Heart left ventricle (tissue), 16 donors: ENCODE measurements around the gene KCNN3. TPM values are rescaled to one million over a fixed set of nuclear protein-coding genes. Genes with fewer than 3 reads are reported as not detected.

Source experiments
- ATAC-seq, 4 donors: fragments of 200-7000 bp; cut with Tn5 transposase; one replicate each; pipeline ENCODE4 v1.9.1; 2020 to 2022; ENCODE audit warnings: moderate library complexity in 4 of 4, mild to moderate bottlenecking in 3 of 4, moderate number of reproducible peaks in 1 of 4
- DNase-seq, 5 donors: peaks; one replicate each; pipeline ENCODE4 v3.0.0-alpha.2; 2020
- H3K27ac ChIP-seq, 12 donors: fragments of 200-600 bp; sonication (generic) in 4 of 12; one replicate each; pipeline versions ENCODE4 v1.5.0 to v1.8.0; 2016 to 2022; ENCODE audit warnings: mild to moderate bottlenecking in 2 of 12
- H3K27me3 ChIP-seq, 9 donors: fragments of 200-600 bp; sonication (generic) in 2 of 9; one replicate each; pipeline versions ENCODE4 v1.5.1 to v1.8.0; 2016 to 2022; ENCODE audit warnings: mild to moderate bottlenecking in 3 of 9
- H3K36me3 ChIP-seq, 9 donors: fragments of 200-600 bp; sonication (generic) in 2 of 9; one replicate each; pipeline versions ENCODE4 v1.5.0 to v1.8.0; 2018 to 2022; ENCODE audit warnings: mild to moderate bottlenecking in 2 of 9
- H3K4me1 ChIP-seq, 12 donors: fragments of 200-600 bp; sonication (generic) in 4 of 12; one replicate each; pipeline versions ENCODE4 v1.5.0 to v1.8.0; 2016 to 2022; ENCODE audit warnings: mild to moderate bottlenecking in 3 of 12
- H3K4me3 ChIP-seq, 12 donors: fragments of 200-600 bp; sonication (generic) in 4 of 12; one replicate each; pipeline versions ENCODE4 v1.5.0 to v1.8.0; 2017 to 2022; ENCODE audit warnings: mild to moderate bottlenecking in 9 of 12, moderate library complexity in 4 of 12
- H3K9me3 ChIP-seq, 12 donors: fragments of 200-600 bp; sonication (generic) in 4 of 12; one replicate each; pipeline versions ENCODE4 v1.5.0 to v1.8.0; 2016 to 2022; ENCODE audit warnings: mild to moderate bottlenecking in 1 of 12
- CTCF ChIP-seq, 12 donors: fragments of 200-600 bp; sonication (generic) in 4 of 12; IDR thresholded peaks; one replicate each; pipeline versions ENCODE4 v1.5.0 to v1.8.0; 2018 to 2022; ENCODE audit warnings: antibody characterized with exemption in 12 of 12, mild to moderate bottlenecking in 5 of 12
- POLR2A ChIP-seq, 2 donors: fragments of 450-650 bp; IDR thresholded peaks; one replicate each; pipeline ENCODE4 v1.6.1; 2017; ENCODE audit warnings: antibody characterized with exemption in 2 of 2, mild to moderate bottlenecking in 2 of 2, moderate library complexity in 2 of 2
- WGBS, 4 donors: extraction: QIAGEN DNeasy Blood & Tissue Kit in 2 of 4; methylation state at CpG; one replicate each; pipeline versions ENCODE4 v1.1.5 to v1.1.7; 2013 to 2018; 5-methylcytosine and 5-hydroxymethylcytosine counted together
- intact Hi-C, 10 donors: fragments of 100-400 bp; cut with DNase I; formaldehyde crosslinking; loops; one replicate each; pipeline versions ENCODE4 v1.11.1 to v1.14.2; 2022
- polyA plus RNA-seq, 2 donors: library from polyadenylated mRNA; stranded (reverse); fragments of 200-250 nt; gene quantifications; one replicate each; pipeline ENCODE4 v1.2.3, GENCODE V29; 2013
- total RNA-seq, 9 donors: library from RNA; depleted of rRNA in 2 of 9; stranded (reverse); fragments of >200 nt in 2 of 9; fragmentation: NEBNext Ultra II Directional in 3 of 9; extraction: Animal tissue kit (Norgen Biotek cat#: 25700) in 3 of 9; gene quantifications; one replicate each; pipeline versions ENCODE4 v1.1.0 to v1.2.4, GENCODE V29; 2016 to 2023
- donor health status: ischemic (EF 13 %, LVEDD 7.1; RV severe dilation, severe dysfunction).
- donor health status: healthy with polysubstance abuse.
- donor health status: DM: no; HTN: yes; CAD: no.
- donor health status: DM: no; HTN: no; CAD: no.
- donor health status: ischemic (EF 25% LVEDD 6.9; RV normal size, moderate dysfunction).
- donor health status: ischemic (EF 25% LVEDD 5.7; RV mildly dilated, moderate dysfunction).
- donor health status: healthy.
- donor health status: DM: yes; HTN: yes; CAD: no.
- donor health status: ischemic (EF 35%, LVEDD 5.7; RV mildly dilated, moderate dysfunction).
- donor health status: nonischemic (EF 11% LVEDD 7.7; RV severe dilation, severe dysfunction).
- donor health status: DM: yes; HTN: yes; CAD: no.
- donor health status: PGD.
- donor health status: ischemic (EF 29% LVEDD 5.4; RV normal size, mild dysfunction).
- donor health status: nonischemic (EF 23%, LVEDD 6.1; RV moderate dilation, normal function).

KCNN3 gene
- total and polyA plus RNA-seq, 11 donors: 0.42 to 4.6 (median 2.2) TPM

DNA sequence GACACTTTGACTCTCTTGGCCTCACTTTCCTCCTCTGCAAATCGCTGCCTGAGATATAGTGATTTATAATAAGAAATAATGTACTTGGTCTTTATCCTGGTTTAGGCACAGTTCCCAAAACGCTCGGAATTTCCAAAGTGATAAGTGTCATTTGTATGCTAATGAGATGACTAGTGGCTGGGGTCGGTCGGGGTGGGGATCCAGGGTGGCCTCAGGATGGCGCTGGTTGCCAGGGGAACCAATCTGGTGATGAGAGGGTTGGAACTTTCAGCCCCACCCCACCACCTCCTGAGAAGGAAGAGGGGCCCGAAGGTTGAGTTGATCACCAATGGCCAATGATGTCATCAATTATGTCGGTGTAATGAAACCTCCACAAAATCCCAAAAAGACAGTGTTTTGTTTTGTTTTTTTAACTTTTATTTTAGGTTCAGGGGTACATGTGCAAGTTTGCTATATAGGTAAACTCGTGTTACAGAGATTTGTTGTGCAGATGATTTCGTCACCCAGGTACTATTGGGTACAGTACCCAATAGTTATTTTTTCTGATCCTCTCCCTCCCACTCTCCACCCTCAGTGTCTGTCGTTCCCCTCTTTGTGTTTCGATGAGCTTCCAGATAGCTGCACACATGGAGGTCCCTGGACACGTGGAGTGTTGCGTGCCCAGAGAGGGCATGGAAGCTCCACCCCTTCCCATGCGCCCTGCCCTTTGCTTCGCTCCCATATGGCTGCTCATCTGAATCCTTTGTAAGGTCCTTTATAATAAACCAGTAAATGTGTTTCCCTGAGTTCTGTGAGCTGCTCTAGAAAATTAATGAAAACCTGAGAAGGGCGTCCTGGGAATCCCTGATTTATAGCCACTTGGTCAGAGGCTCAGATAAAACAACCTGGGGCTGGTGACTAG is 97.2 kb downstream of the KCNN3 start:
- WGBS, 4 donors: 59 to 67% (median 64%) methylated on average over 17 of the region's 17 CpGs

GRCh38 chr1:154772056-154772455 is 98.0 kb downstream of the KCNN3 start:
- no peak for ATAC-seq
- no peak for DNase-seq
- TF ChIP-seq POLR2A (IDR thresholded peaks at IDR 0.05) (no peak), CTCF (IDR thresholded peaks at IDR 0.05) (no peak)

More for the DNA sequence above, 97.2 kb downstream of the KCNN3 start:
- TF ChIP-seq POLR2A (IDR thresholded peaks at IDR 0.05): no peak
- TF ChIP-seq CTCF (IDR thresholded peaks at IDR 0.05): peak in 6 of 12 donors; percentile 5 to 17 (median 6)
- H3K4me1 ChIP-seq: peaks cover 0 to 13% (median 5%) of the 10 kb centered on the region in 12 donors
- ATAC-seq (no peak), DNase-seq (no peak)
- H3K9me3 ChIP-seq: no peaks in the 10 kb centered on the region
- H3K36me3 ChIP-seq: peaks cover 0 to 6% (median 0%) of the 10 kb centered on the region in 9 donors
- intact Hi-C loops: loop anchor here in 3 of 10 donors (5.0 to 10.0 kb wide), 3 partner anchors 89 to 104 kb away; partner anchors contain the start of gene KCNN3 (in 1 of the 3)
- H3K27ac ChIP-seq: no peak overlapping the region
- no peak overlapping the region for H3K4me3 ChIP-seq
- no peaks in the 10 kb centered on the region for H3K27me3 ChIP-seq

DNA sequence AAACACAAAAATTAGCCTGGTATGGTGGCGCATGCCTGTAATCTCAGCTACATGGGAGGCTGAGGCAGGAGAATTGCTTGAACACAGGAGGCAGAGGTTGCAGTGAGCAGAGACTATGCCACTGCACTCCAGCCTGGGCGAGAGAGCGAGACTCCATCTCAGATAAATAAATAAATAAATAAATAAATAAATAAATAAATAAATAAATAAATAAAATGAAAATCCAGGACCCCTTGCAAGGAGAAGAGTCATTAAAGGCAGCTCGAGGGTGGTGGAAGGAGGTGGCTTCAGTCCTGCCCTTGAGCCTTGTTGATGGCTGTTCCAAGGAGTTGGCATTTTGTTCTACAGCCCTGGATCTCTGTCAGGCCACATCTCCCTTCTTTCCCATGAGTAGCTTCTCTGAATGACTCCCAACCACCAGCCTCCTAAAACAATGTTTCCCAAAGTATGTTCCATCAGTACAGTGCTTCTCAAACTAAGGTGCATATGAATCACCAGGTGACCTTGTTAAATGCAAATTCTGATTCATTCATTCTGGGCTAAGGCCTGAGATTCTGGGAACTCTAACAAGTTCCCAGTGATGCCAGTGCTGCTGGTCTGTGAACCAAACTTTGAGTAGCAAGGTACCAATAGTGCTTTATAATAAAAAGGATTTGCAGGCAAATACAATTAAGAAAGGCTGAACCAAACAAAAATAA is 99.0 kb downstream of the KCNN3 start:
- no peak overlapping the region for H3K4me3 ChIP-seq
- no peak for TF ChIP-seq CTCF (IDR thresholded peaks at IDR 0.05)
- TF ChIP-seq POLR2A (IDR thresholded peaks at IDR 0.05): no peak
- ATAC-seq (no peak), DNase-seq (no peak)
- intact Hi-C loops: loop anchor here in 3 of 10 donors (5.0 to 10.0 kb wide), 3 partner anchors 91 to 106 kb away; partner anchors contain the start of gene KCNN3 (in 1 of the 3)
- H3K9me3 ChIP-seq: no peaks in the 10 kb centered on the region
- no peak overlapping the region for H3K27ac ChIP-seq
- WGBS, 4 donors: 93 to 98% (median 97%) methylated on average over 4 of the region's 4 CpGs
- H3K36me3 ChIP-seq: peaks cover 0 to 6% (median 0%) of the 10 kb centered on the region in 9 donors
- H3K27me3 ChIP-seq: no peaks in the 10 kb centered on the region
- peaks cover 0 to 23% (median 15%) of the 10 kb centered on the region in 12 donors for H3K4me1 ChIP-seq

More at GRCh38 chr1:154772056-154772455, 98.0 kb downstream of the KCNN3 start:
- H3K9me3 ChIP-seq: no peaks in the 10 kb centered on the region
- 95 to 98% (median 97%) methylated on average over 23 of the region's 23 CpGs for WGBS, 4 donors
- peaks cover 0 to 6% (median 0%) of the 10 kb centered on the region in 9 donors for H3K36me3 ChIP-seq
- intact Hi-C loops: loop anchor here in 3 of 10 donors (5.0 to 10.0 kb wide), 3 partner anchors 90 to 105 kb away; partner anchors contain the start of gene KCNN3 (in 1 of the 3)
- no peak overlapping the region for H3K4me3 ChIP-seq
- H3K27ac ChIP-seq: no peak overlapping the region
- H3K27me3 ChIP-seq: no peaks in the 10 kb centered on the region
- peaks cover 0 to 21% (median 13%) of the 10 kb centered on the region in 12 donors for H3K4me1 ChIP-seq
